Measurements from ENCODE around the gene DNAH6.

- TF ChIP-seq GATA3 (IDR thresholded peaks at IDR 0.05; ENCODE audit: low read depth, low read length), result no peak
- TF ChIP-seq GATA2 (IDR thresholded peaks at IDR 0.05; ENCODE audit: low read depth, low read length), result no peak
These were observed 317.3 kb downstream of the DNAH6 start for GRCh38 chr2:84833481-84834150.

Measured in SH-SY5Y (cell line).